ENCODE results near the gene MEIOSIN.

MEIOSIN gene

GRCh38 chr19:45801603-45802175 lies 68.5 kb downstream of the MEIOSIN start:
- no peak for DNase-seq (ENCODE audit: low spot score)

- no peak for DNase-seq (ENCODE audit: low spot score)
Measured at GRCh38 chr19:45804140-45804958, 71.1 kb downstream of the MEIOSIN start.

- DNase-seq (ENCODE audit: low spot score), result no peak
Measured at GRCh38 chr19:45804959-45805230, 71.7 kb downstream of the MEIOSIN start.

- DNase-seq (ENCODE audit: low spot score), result no peak
Measured at GRCh38 chr19:45805719-45806118, 72.5 kb downstream of the MEIOSIN start.

GRCh38 chr19:45809643-45810159 lies 76.5 kb downstream of the MEIOSIN start:
- DNase-seq (ENCODE audit: low spot score), result no peak

GRCh38 chr19:45812297-45812696 lies 79.1 kb downstream of the MEIOSIN start:
- no peak for DNase-seq (ENCODE audit: low spot score)

Data from globus pallidus (tissue), 1 donor.